ENCODE measurements around the gene PSMG3.

The PSMG3 gene

GRCh38 chr7:1578513-1578912 lies 8.7 kb upstream of the PSMG3 start:
- DNase-seq = no peak

- DNase-seq = no peak
Observed at GRCh38 chr7:1576521-1577253, 6.9 kb upstream of the PSMG3 start.

- no peak for DNase-seq
Observed at GRCh38 chr7:1575809-1576208, 6.0 kb upstream of the PSMG3 start.

- DNase-seq = no peak
Observed at GRCh38 chr7:1572111-1572822, 2.4 kb upstream of the PSMG3 start.

GRCh38 chr7:1569440-1569832 lies 396 bp downstream of the PSMG3 start:
- DNase-seq = no peak

GRCh38 chr7:1569016-1569415 lies 816 bp downstream of the PSMG3 start:
- no peak for DNase-seq

GRCh38 chr7:1567896-1568510 lies 1.8 kb downstream of the PSMG3 start:
- no peak for DNase-seq

- DNase-seq = no peak
Observed at GRCh38 chr7:1567049-1567771, 2.6 kb downstream of the PSMG3 start.

- no peak for DNase-seq
Observed at GRCh38 chr7:1566687-1567048, 3.2 kb downstream of the PSMG3 start.

- no peak for DNase-seq
Observed at GRCh38 chr7:1564603-1565022, 5.2 kb downstream of the PSMG3 start.

GRCh38 chr7:1563981-1564602 lies 5.7 kb downstream of the PSMG3 start:
- DNase-seq = no peak

GRCh38 chr7:1562597-1563051 lies 7.2 kb downstream of the PSMG3 start:
- DNase-seq = peak; percentile 62

GRCh38 chr7:1562116-1562515 lies 7.7 kb downstream of the PSMG3 start:
- peak; percentile 55 for DNase-seq

- no peak for DNase-seq
Observed at GRCh38 chr7:1561036-1561940, 8.5 kb downstream of the PSMG3 start.

- no peak for DNase-seq
Observed at GRCh38 chr7:1560620-1561031, 9.2 kb downstream of the PSMG3 start.

- no peak for DNase-seq
Observed at GRCh38 chr7:1559626-1560590, 9.9 kb downstream of the PSMG3 start.

GRCh38 chr7:1558841-1559625 lies 10.8 kb downstream of the PSMG3 start:
- DNase-seq = peak; percentile 29

- peak; percentile 60 for DNase-seq
Observed at GRCh38 chr7:1558181-1558811, 11.5 kb downstream of the PSMG3 start.

- no peak for DNase-seq
Observed at GRCh38 chr7:1557771-1558170, 12.1 kb downstream of the PSMG3 start.

Data from eye (tissue), 1 donor.